GM19043 (cell line): ENCODE measurements around the gene UTS2B.
"Not testable (repeated sequence)": the region's sequence is repeated elsewhere in the genome, so short reads cannot be mapped to it uniquely, and the experiment has no call there.

Experiments
- ATAC-seq: cut with Tn5 transposase; IDR thresholded peaks from one replicate; pipeline ENCODE4 v1.9.1; 2021; ENCODE audit warnings: low read depth; ENCODE audit not compliant: unreplicated experiment

The UTS2B gene

GRCh38 chr3:191290311-191291025 is 39.9 kb downstream of the UTS2B start:
- peak; percentile 67 for ATAC-seq

- no peak for ATAC-seq
Measured at GRCh38 chr3:191283400-191283799, 46.9 kb downstream of the UTS2B start.

GRCh38 chr3:191282251-191283185 is 47.8 kb downstream of the UTS2B start:
- ATAC-seq: no peak

- no peak for ATAC-seq
Measured at GRCh38 chr3:191280882-191281281, 49.4 kb downstream of the UTS2B start.

- no peak for ATAC-seq
Measured at GRCh38 chr3:191280111-191280510, 50.2 kb downstream of the UTS2B start.

GRCh38 chr3:191275751-191276150 is 54.6 kb downstream of the UTS2B start:
- no peak for ATAC-seq

- ATAC-seq: not testable (repeated sequence)
Measured at GRCh38 chr3:191275244-191275643, 55.1 kb downstream of the UTS2B start.

GRCh38 chr3:191269289-191270085 is 60.8 kb downstream of the UTS2B start:
- peak; percentile 65 for ATAC-seq

- ATAC-seq: no peak
Measured at GRCh38 chr3:191268737-191269136, 61.6 kb downstream of the UTS2B start.

- no peak for ATAC-seq
Measured at GRCh38 chr3:191263850-191264249, 66.5 kb downstream of the UTS2B start.

- peak; percentile 85 for ATAC-seq
Measured at GRCh38 chr3:191263365-191263764, 67.0 kb downstream of the UTS2B start.

GRCh38 chr3:191262650-191263049 is 67.7 kb downstream of the UTS2B start:
- ATAC-seq: peak; percentile 60

- no peak for ATAC-seq
Measured at GRCh38 chr3:191261304-191261638, 69.1 kb downstream of the UTS2B start.

- ATAC-seq: no peak
Measured at GRCh38 chr3:191260431-191261303, 69.7 kb downstream of the UTS2B start.

- no peak for ATAC-seq
Measured at GRCh38 chr3:191259486-191259885, 70.8 kb downstream of the UTS2B start.

- ATAC-seq: no peak
Measured at GRCh38 chr3:191257286-191257685, 73.0 kb downstream of the UTS2B start.

GRCh38 chr3:191256405-191256804 is 73.9 kb downstream of the UTS2B start:
- no peak for ATAC-seq

GRCh38 chr3:191255156-191255555 is 75.2 kb downstream of the UTS2B start:
- ATAC-seq: no peak

- no peak for ATAC-seq
Measured at GRCh38 chr3:191254098-191254873, 76.0 kb downstream of the UTS2B start.
